A549 (cell line): ENCODE data around the gene INTS4. TPM values are rescaled to one million over a fixed set of nuclear protein-coding genes. Genes with fewer than 3 reads are reported as not detected.

Source experiments
- ATAC-seq, 2 experiments: fragments of 200-7000 bp in 1 of 2; fragments of >200 bp in 1 of 2; cut with Nextera tagmentation in 1 of 2; cut with Tn5 transposase in 1 of 2; 3 replicates each; pipeline versions ENCODE4 v1.8.0 to v1.9.1; 2018 to 2020; ENCODE audit warnings: mild to moderate bottlenecking in 1 of 2, moderate library complexity in 1 of 2
- CTCF ChIA-PET: fragments of 300-600 bp; sonication (Branson Sonifier 250); formaldehyde crosslinking; extraction: SDS; loops from one replicate; lab custom pipeline; 2021; ENCODE audit warnings: antibody characterized with exemption, inconsistent platforms; lab: Yijun Ruan, JAX
- POLR2A ChIA-PET: fragments of 350-600 bp; formaldehyde crosslinking; extraction: SDS; loops from one replicate; lab custom pipeline; 2021; ENCODE audit warnings: antibody characterized with exemption, inconsistent platforms; lab: Yijun Ruan, JAX
- DNase-seq, 2 experiments: peaks; one replicate each; pipeline versions ENCODE4 v3.0.0 to v3.0.0-alpha.2; 2011 to 2016; ENCODE audit warnings: low read depth in 1 of 2, low spot score in 1 of 2
- FAIRE-seq: peaks from 2 replicates; lab custom pipeline; 2011; peaks lifted over from hg19 to GRCh38; lab: Jason Lieb, UNC
- H3K27ac ChIP-seq, 2 experiments: fragments of >200 bp; sonication (Bioruptor Twin); formaldehyde crosslinking; 3 replicates each; pipeline ENCODE4 v1.5.1; 2016 to 2017
- H3K4me1 ChIP-seq: fragments of >200 bp; sonication (Bioruptor Twin); formaldehyde crosslinking; 3 replicates; pipeline ENCODE4 v1.6.1; 2016
- H3K4me2 ChIP-seq: fragments of >200 bp; sonication (Bioruptor Twin); formaldehyde crosslinking; 3 replicates; pipeline ENCODE4 v1.6.1; 2016
- H3K4me3 ChIP-seq: fragments of >200 bp; sonication (Bioruptor Twin); formaldehyde crosslinking; 3 replicates; pipeline ENCODE4 v1.5.1; 2016
- H3K9me3 ChIP-seq: fragments of >200 bp; sonication (Bioruptor Twin); formaldehyde crosslinking; 3 replicates; pipeline ENCODE4 v1.6.1; 2016
- BHLHE40 ChIP-seq: IDR thresholded peaks from 2 replicates; pipeline ENCODE4 v1.6.1; 2012; ENCODE audit warnings: low read depth, low read length, inconsistent platforms
- CBX2 ChIP-seq: fragments of 200-600 bp; sonication (generic); IDR thresholded peaks from 2 replicates; pipeline ENCODE4 v1.6.1; 2016; ENCODE audit warnings: low read depth, mild to moderate bottlenecking, borderline replicate concordance
- CHD4 ChIP-seq: fragments of 200-600 bp; sonication (generic); IDR thresholded peaks from 2 replicates; pipeline ENCODE4 v1.6.1; 2016; ENCODE audit warnings: antibody characterized with exemption, mild to moderate bottlenecking, borderline replicate concordance
- EHF ChIP-seq: fragments of 250-450 bp; sonication (Bioruptor Pico); IDR thresholded peaks from 2 replicates; pipeline ENCODE4 v1.5.0; 2020; ENCODE audit warnings: mild to moderate bottlenecking
- ELK1 ChIP-seq: fragments of 150-350 bp; IDR thresholded peaks from 2 replicates; pipeline ENCODE4 v1.6.1; 2014; ENCODE audit warnings: low read depth, mild to moderate bottlenecking, low read length
- ESRRA ChIP-seq: fragments of 150-350 bp; IDR thresholded peaks from 2 replicates; pipeline ENCODE4 v1.6.1; 2014; ENCODE audit warnings: mild to moderate bottlenecking, low read length, borderline replicate concordance
- FOSL2 ChIP-seq, 2 experiments: fragments of 450-650 bp in 1 of 2; fragments of >200 bp in 1 of 2; sonication (Bioruptor Twin) in 1 of 2; formaldehyde crosslinking; IDR thresholded peaks; 2 replicates each; pipeline versions ENCODE4 v1.5.0 to v1.6.1; 2016 to 2020; ENCODE audit warnings: mild to moderate bottlenecking in 1 of 2, moderate library complexity in 1 of 2
- FOXS1 ChIP-seq: fragments of 250-450 bp; sonication (Bioruptor Pico); IDR thresholded peaks from 2 replicates; pipeline ENCODE4 v1.5.0; 2020; ENCODE audit warnings: mild to moderate bottlenecking, moderate library complexity
- HES2 ChIP-seq: fragments of >200 bp; sonication (Bioruptor Twin); formaldehyde crosslinking; IDR thresholded peaks from 2 replicates; pipeline ENCODE4 v1.6.1; 2016
- HEYL ChIP-seq: fragments of 250-450 bp; sonication (Bioruptor Pico); IDR thresholded peaks from 2 replicates; pipeline ENCODE4 v1.8.0; 2021; ENCODE audit warnings: mild to moderate bottlenecking, moderate library complexity
- HMGXB4 ChIP-seq: fragments of 250-450 bp; sonication (Bioruptor Pico); IDR thresholded peaks from 2 replicates; pipeline ENCODE4 v1.5.0; 2021; ENCODE audit warnings: mild to moderate bottlenecking, moderate library complexity, borderline replicate concordance
- HOXA7 ChIP-seq: fragments of 250-450 bp; sonication (Bioruptor Pico); IDR thresholded peaks from 2 replicates; pipeline ENCODE4 v1.5.0; 2020; ENCODE audit warnings: mild to moderate bottlenecking, moderate library complexity
- JUN ChIP-seq, 2 experiments: fragments of >200 bp; sonication (Bioruptor Twin); formaldehyde crosslinking; IDR thresholded peaks; 2 replicates in 1 of 2; 3 replicates in 1 of 2; pipeline ENCODE4 v1.6.1; 2016 to 2017
- MAX ChIP-seq: IDR thresholded peaks from 2 replicates; pipeline ENCODE4 v1.6.1; 2012
- MAZ ChIP-seq: fragments of 150-350 bp; IDR thresholded peaks from 2 replicates; pipeline ENCODE4 v1.6.1; 2014; ENCODE audit warnings: antibody characterized with exemption, low read depth, low read length, borderline replicate concordance
- NR3C1 ChIP-seq: fragments of >200 bp; sonication (Bioruptor Twin); formaldehyde crosslinking; IDR thresholded peaks from 3 replicates; pipeline ENCODE4 v1.6.1; 2017
- PHF8 ChIP-seq: fragments of 200-600 bp; sonication (generic); IDR thresholded peaks from 2 replicates; pipeline ENCODE4 v1.6.1; 2016; ENCODE audit warnings: low read depth, mild to moderate bottlenecking, antibody characterized with exemption, moderate library complexity, borderline replicate concordance
- POLR2A ChIP-seq: IDR thresholded peaks from 2 replicates; pipeline ENCODE4 v1.6.1; 2012; ENCODE audit warnings: mild to moderate bottlenecking, low read length
- POLR2AphosphoS2 ChIP-seq: conservative IDR thresholded peaks from 2 replicates; pipeline ENCODE4 v1.6.1; 2012; ENCODE audit warnings: low read length, improper control_type of control experiment, inconsistent platforms
- REST ChIP-seq: fragments of 200-600 bp; sonication (generic); IDR thresholded peaks from 2 replicates; pipeline ENCODE4 v1.6.1; 2016; ENCODE audit warnings: antibody characterized with exemption, mild to moderate bottlenecking, moderate library complexity
- RFX5 ChIP-seq: fragments of 450-650 bp; IDR thresholded peaks from 2 replicates; pipeline ENCODE4 v1.7.1; 2014; ENCODE audit warnings: antibody characterized with exemption, mild to moderate bottlenecking, moderate library complexity
- TFCP2L1 ChIP-seq: fragments of 250-450 bp; sonication (Bioruptor Pico); IDR thresholded peaks from 2 replicates; pipeline ENCODE4 v1.5.0; 2021; ENCODE audit warnings: mild to moderate bottlenecking
- ZSCAN20 ChIP-seq: fragments of 250-450 bp; sonication (Bioruptor Pico); IDR thresholded peaks from 2 replicates; pipeline ENCODE4 v1.8.0; 2022; ENCODE audit warnings: mild to moderate bottlenecking, moderate library complexity
- WGBS: methylation state at CpG from one replicate; pipeline ENCODE4 v1.1.6; 2017; ENCODE audit errors: missing lambda C conversion rate; 5-methylcytosine and 5-hydroxymethylcytosine counted together
- polyA plus RNA-seq, 4 experiments: library from polyadenylated mRNA; depleted of rRNA in 3 of 4; stranded (reverse); fragments of >200 nt; fragmentation: RNase III in 1 of 4; extraction: RNeasy Plus Mini Kit Qiagen cat#74134 plus additional on column Dnase treatment in 1 of 4; gene quantifications; 2 replicates in 3 of 4; 3 replicates in 1 of 4; pipeline ENCODE4 v1.2.3, GENCODE V29; 2011 to 2017

The INTS4 gene
- polyA plus RNA-seq, 2 of the 4 experiments (the other 2 are of a cell fraction): 22.0 to 35.3 TPM

GRCh38 chr11:77886401-77886800, 108.1 kb downstream of the INTS4 start:
- Histone ChIP-seq H3K4me3 (no peak overlapping the region), H3K27ac (no peak overlapping the region), H3K9me3 (no peaks in the 10 kb centered on the region)
- ATAC-seq (no peak), FAIRE-seq (no peak), DNase-seq (no peak)
- CTCF ChIA-PET: no interaction called here
- TF ChIP-seq ELK1 (no peak), FOSL2 (IDR thresholded peaks at IDR 0.05) (no peak), FOSL2 (CRISPR knock-in tag; IDR thresholded peaks at IDR 0.05) (no peak), MAZ (no peak), BHLHE40 (no peak), TFCP2L1 (CRISPR knock-in tag) (no peak), RFX5 (no peak)
- TF ChIP-seq, all 56 proteins: peak for 0
- POLR2A ChIA-PET: no interaction called here
- Histone ChIP-seq H3K4me2 (no peak overlapping the region), H3K4me1 (no peaks in the 10 kb centered on the region)
- WGBS: 94% methylated on average over 18 of the region's 18 CpGs

GRCh38 chr11:77884829-77885190, 109.7 kb downstream of the INTS4 start:
- DNase-seq (no peak), ATAC-seq (no peak), FAIRE-seq (no peak)
- CTCF ChIA-PET: interaction anchor here (0.6 to 1.5 kb wide), 2 partner anchors 161 to 244 kb away, joined by 4 read pairs; no protein-coding TSS in a partner anchor
- Histone ChIP-seq H3K4me1 (no peaks in the 10 kb centered on the region), H3K27ac (no peak overlapping the region), H3K4me2 (no peak overlapping the region), H3K9me3 (no peaks in the 10 kb centered on the region), H3K4me3 (no peak overlapping the region)
- POLR2A ChIA-PET: no interaction called here
- WGBS: 95% methylated on average over 6 of the region's 6 CpGs
- TF ChIP-seq JUN (IDR thresholded peaks at IDR 0.05) (no peak), ESRRA (no peak), ZSCAN20 (CRISPR knock-in tag) (no peak), MAZ (no peak), FOXS1 (CRISPR knock-in tag) (no peak), PHF8 (no peak), REST (no peak), TFCP2L1 (CRISPR knock-in tag) (no peak)

- ATAC-seq (no peak), FAIRE-seq (no peak), DNase-seq (no peak)
- WGBS: 92% methylated on average over 6 of the region's 6 CpGs
- Histone ChIP-seq H3K4me2 (no peak overlapping the region), H3K27ac (no peak overlapping the region), H3K9me3 (no peaks in the 10 kb centered on the region), H3K4me3 (no peak overlapping the region), H3K4me1 (no peaks in the 10 kb centered on the region)
- no peak for TF ChIP-seq EHF (CRISPR knock-in tag)
- TF ChIP-seq BHLHE40: no peak
- TF ChIP-seq MAX: no peak
- TF ChIP-seq HMGXB4 (CRISPR knock-in tag): no peak
- TF ChIP-seq CHD4: no peak
- TF ChIP-seq HES2: no peak
- no peak for TF ChIP-seq CBX2
- TF ChIP-seq POLR2A: no peak
- TF ChIP-seq POLR2AphosphoS2: no peak
- TF ChIP-seq ELK1: no peak
- no peak for TF ChIP-seq HEYL (CRISPR knock-in tag)
- no peak for TF ChIP-seq ESRRA
- no peak for TF ChIP-seq MAZ
- TF ChIP-seq NR3C1: no peak
- no peak for TF ChIP-seq HOXA7 (CRISPR knock-in tag)
- CTCF ChIA-PET: interaction anchor here (0.6 to 1.5 kb wide), 2 partner anchors 161 to 243 kb away, joined by 4 read pairs; no protein-coding TSS in a partner anchor
- POLR2A ChIA-PET: no interaction called here
These were observed 110.2 kb downstream of the INTS4 start for GRCh38 chr11:77884186-77884828.
